ENCODE measurements around the gene TPCN2.

The TPCN2 gene

GRCh38 chr11:69034123-69034867 is 14.4 kb upstream of the TPCN2 start:
- in situ Hi-C loops (cut with MboI; ENCODE audit: low pct_unique_long_range_greater_than_20kb, low sequenced_read_pairs): no loop called here
- no peak for DNase-seq

- in situ Hi-C loops (cut with MboI; ENCODE audit: low pct_unique_long_range_greater_than_20kb, low sequenced_read_pairs): no loop called here
- DNase-seq: no peak
Observed at GRCh38 chr11:69035150-69035945, 13.4 kb upstream of the TPCN2 start.

- DNase-seq: no peak
- in situ Hi-C loops (cut with MboI; ENCODE audit: low pct_unique_long_range_greater_than_20kb, low sequenced_read_pairs): no loop called here
Observed at GRCh38 chr11:69035946-69036340, 12.8 kb upstream of the TPCN2 start.

GRCh38 chr11:69037074-69037473 is 11.7 kb upstream of the TPCN2 start:
- in situ Hi-C loops (cut with MboI; ENCODE audit: low pct_unique_long_range_greater_than_20kb, low sequenced_read_pairs): no loop called here
- DNase-seq: no peak

- in situ Hi-C loops (cut with MboI; ENCODE audit: low pct_unique_long_range_greater_than_20kb, low sequenced_read_pairs): no loop called here
- DNase-seq: no peak
Observed at GRCh38 chr11:69037544-69037943, 11.2 kb upstream of the TPCN2 start.

- in situ Hi-C loops (cut with MboI; ENCODE audit: low pct_unique_long_range_greater_than_20kb, low sequenced_read_pairs): no loop called here
- no peak for DNase-seq
Observed at GRCh38 chr11:69039501-69039900, 9.2 kb upstream of the TPCN2 start.

- in situ Hi-C loops (cut with MboI; ENCODE audit: low pct_unique_long_range_greater_than_20kb, low sequenced_read_pairs): no loop called here
- DNase-seq: no peak
Observed at GRCh38 chr11:69040051-69040450, 8.7 kb upstream of the TPCN2 start.

GRCh38 chr11:69040581-69041260 is 8.0 kb upstream of the TPCN2 start:
- no peak for DNase-seq
- in situ Hi-C loops (cut with MboI; ENCODE audit: low pct_unique_long_range_greater_than_20kb, low sequenced_read_pairs): no loop called here

- DNase-seq: no peak
- in situ Hi-C loops (cut with MboI; ENCODE audit: low pct_unique_long_range_greater_than_20kb, low sequenced_read_pairs): no loop called here
Observed at GRCh38 chr11:69041516-69041915, 7.2 kb upstream of the TPCN2 start.

GRCh38 chr11:69044111-69045013 is 4.4 kb upstream of the TPCN2 start:
- no peak for DNase-seq
- in situ Hi-C loops (cut with MboI; ENCODE audit: low pct_unique_long_range_greater_than_20kb, low sequenced_read_pairs): no loop called here

GRCh38 chr11:69048031-69048693 is 570 bp upstream of the TPCN2 start:
- in situ Hi-C loops (cut with MboI; ENCODE audit: low pct_unique_long_range_greater_than_20kb, low sequenced_read_pairs): no loop called here
- DNase-seq: no peak

GRCh38 chr11:69049490-69049867 is 747 bp downstream of the TPCN2 start:
- DNase-seq: peak; percentile 59
- in situ Hi-C loops (cut with MboI; ENCODE audit: low pct_unique_long_range_greater_than_20kb, low sequenced_read_pairs): no loop called here

- no peak for DNase-seq
- in situ Hi-C loops (cut with MboI; ENCODE audit: low pct_unique_long_range_greater_than_20kb, low sequenced_read_pairs): no loop called here
Observed at GRCh38 chr11:69050592-69051380, 2.1 kb downstream of the TPCN2 start.

- DNase-seq: no peak
Observed at GRCh38 chr11:69051381-69052342, 2.9 kb downstream of the TPCN2 start.

GRCh38 chr11:69052343-69053168 is 3.8 kb downstream of the TPCN2 start:
- in situ Hi-C loops (cut with MboI; ENCODE audit: low pct_unique_long_range_greater_than_20kb, low sequenced_read_pairs): no loop called here
- no peak for DNase-seq

More at GRCh38 chr11:69051381-69052342, 2.9 kb downstream of the TPCN2 start:
- in situ Hi-C loops (cut with MboI; ENCODE audit: low pct_unique_long_range_greater_than_20kb, low sequenced_read_pairs): no loop called here

- no peak for DNase-seq
- in situ Hi-C loops (cut with MboI; ENCODE audit: low pct_unique_long_range_greater_than_20kb, low sequenced_read_pairs): no loop called here
Observed at GRCh38 chr11:69053169-69053477, 4.4 kb downstream of the TPCN2 start.

Measured in KBM-7 (cell line).